Measurements from ENCODE around the gene PGAM4.
"Not testable (repeated sequence)": the region's sequence is repeated elsewhere in the genome, so short reads cannot be mapped to it uniquely, and the experiment has no call there.

PGAM4 gene

GRCh38 chrX:77953302-77953701, 16.1 kb downstream of the PGAM4 start:
- no peaks in the 10 kb centered on the region for H3K9me3 ChIP-seq (replicated peaks; ENCODE audit: low read length)
- H3K4me3 ChIP-seq (ENCODE audit: low read length) = no peak overlapping the region
- peak overlapping the region; percentile 60 for H3K4me2 ChIP-seq (ENCODE audit: low read length)
- no peaks in the 10 kb centered on the region for H3K36me3 ChIP-seq (ENCODE audit: insufficient read depth, low read length)
- H3K9ac ChIP-seq (ENCODE audit: low read depth, low read length) = no peak overlapping the region
- peaks cover 9% of the 10 kb centered on the region for H3K4me1 ChIP-seq (ENCODE audit: control insufficient read depth, insufficient read depth, low read length)
- no peaks in the 10 kb centered on the region for H3K27me3 ChIP-seq (ENCODE audit: control insufficient read depth, insufficient read depth, low read length)

- H3K4me1 ChIP-seq (ENCODE audit: control insufficient read depth, insufficient read depth, low read length) = peaks cover 9% of the 10 kb centered on the region
- no peaks in the 10 kb centered on the region for H3K36me3 ChIP-seq (ENCODE audit: insufficient read depth, low read length)
- H3K9ac ChIP-seq (ENCODE audit: low read depth, low read length) = no peak overlapping the region
- no peaks in the 10 kb centered on the region for H3K27me3 ChIP-seq (ENCODE audit: control insufficient read depth, insufficient read depth, low read length)
- H3K4me3 ChIP-seq (ENCODE audit: low read length) = no peak overlapping the region
- H3K4me2 ChIP-seq (ENCODE audit: low read length) = no peak overlapping the region
- H3K9me3 ChIP-seq (replicated peaks; ENCODE audit: low read length) = no peaks in the 10 kb centered on the region
Observed at GRCh38 chrX:77952173-77952572, 17.3 kb downstream of the PGAM4 start.

DNA sequence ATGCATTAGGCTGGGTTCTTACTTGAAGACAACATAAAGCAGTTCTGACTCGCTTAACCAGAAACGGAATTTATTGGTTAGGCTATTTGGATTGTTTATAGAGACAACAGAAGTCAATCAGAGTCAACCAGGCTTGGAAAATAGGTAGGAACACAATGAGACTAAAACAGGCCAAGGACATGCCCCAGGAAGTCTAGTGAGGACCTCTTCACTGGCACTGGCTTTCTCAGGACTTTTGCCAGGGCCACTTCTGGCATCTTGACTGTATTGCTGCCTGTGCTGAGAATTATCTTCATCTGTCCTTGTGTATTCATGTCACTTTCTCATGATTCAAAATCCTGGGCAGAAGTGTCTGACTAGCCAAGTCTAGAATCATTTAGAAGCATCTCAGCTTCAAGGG, 19.6 kb downstream of the PGAM4 start:
- no peak overlapping the region for H3K4me2 ChIP-seq (ENCODE audit: low read length)
- H3K36me3 ChIP-seq (ENCODE audit: insufficient read depth, low read length) = no peaks in the 10 kb centered on the region
- H3K4me1 ChIP-seq (ENCODE audit: control insufficient read depth, insufficient read depth, low read length) = peaks cover 9% of the 10 kb centered on the region
- H3K27me3 ChIP-seq (ENCODE audit: control insufficient read depth, insufficient read depth, low read length) = no peaks in the 10 kb centered on the region
- H3K9ac ChIP-seq (ENCODE audit: low read depth, low read length) = no peak overlapping the region
- no peak overlapping the region for H3K4me3 ChIP-seq (ENCODE audit: low read length)
- H3K9me3 ChIP-seq (replicated peaks; ENCODE audit: low read length) = no peaks in the 10 kb centered on the region

DNA sequence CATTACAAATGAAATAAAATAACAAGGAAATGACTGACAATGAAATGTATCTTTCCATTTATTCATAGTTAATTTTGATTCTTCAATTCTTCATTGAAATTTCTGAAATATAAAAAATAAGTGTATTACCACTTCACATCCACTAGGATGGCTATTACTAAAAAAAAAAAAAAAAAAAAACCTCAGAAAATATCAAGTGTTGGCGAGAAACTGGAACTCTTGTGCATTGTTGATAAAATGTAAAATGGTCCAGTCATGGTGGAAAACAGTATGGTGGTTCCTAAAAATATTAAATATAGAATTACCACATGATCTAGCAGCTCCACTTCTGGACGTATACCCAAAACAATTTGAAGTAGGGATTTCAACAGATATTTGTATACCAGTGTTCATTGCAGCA, 22.9 kb downstream of the PGAM4 start:
- Histone ChIP-seq H3K27me3 (ENCODE audit: control insufficient read depth, insufficient read depth, low read length) (no peaks in the 10 kb centered on the region), H3K4me3 (ENCODE audit: low read length) (no peak overlapping the region), H3K36me3 (ENCODE audit: insufficient read depth, low read length) (no peaks in the 10 kb centered on the region), H3K9me3 (replicated peaks; ENCODE audit: low read length) (no peaks in the 10 kb centered on the region), H3K4me1 (ENCODE audit: control insufficient read depth, insufficient read depth, low read length) (no peaks in the 10 kb centered on the region), H3K4me2 (ENCODE audit: low read length) (no peak overlapping the region), H3K9ac (ENCODE audit: low read depth, low read length) (no peak overlapping the region)

DNA sequence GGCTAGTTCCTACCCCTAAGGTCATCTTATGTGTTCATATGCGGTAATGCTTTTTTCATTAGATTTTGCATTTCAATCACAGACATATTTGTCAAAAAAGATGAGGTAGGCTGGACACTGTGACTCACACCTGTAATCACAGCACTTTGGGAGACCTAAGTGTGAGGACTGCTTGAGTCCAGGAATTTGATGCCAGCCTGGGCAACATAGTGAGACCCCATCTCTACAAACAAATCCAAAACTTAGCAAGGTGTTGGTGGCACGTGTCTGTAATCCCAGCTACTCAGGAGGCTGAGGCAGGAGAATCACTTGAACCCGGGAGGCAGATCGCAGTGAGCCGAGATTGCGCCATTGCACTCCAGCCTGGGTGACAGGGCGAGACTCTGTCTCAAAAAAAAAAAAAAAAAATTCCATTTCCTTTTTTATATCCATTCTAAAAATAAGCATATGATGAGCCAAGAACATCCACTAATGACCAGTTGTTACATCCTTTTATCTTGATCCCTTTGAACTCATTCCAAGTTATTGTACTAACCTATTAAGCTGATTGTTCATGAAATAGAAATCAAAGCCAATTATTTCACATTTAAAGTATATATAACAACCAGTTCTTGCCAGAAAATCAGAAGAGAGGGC, 23.4 kb downstream of the PGAM4 start:
- Histone ChIP-seq H3K36me3 (ENCODE audit: insufficient read depth, low read length) (no peaks in the 10 kb centered on the region), H3K9ac (ENCODE audit: low read depth, low read length) (no peak overlapping the region), H3K27me3 (ENCODE audit: control insufficient read depth, insufficient read depth, low read length) (no peaks in the 10 kb centered on the region), H3K4me2 (ENCODE audit: low read length) (no peak overlapping the region), H3K4me3 (ENCODE audit: low read length) (no peak overlapping the region), H3K9me3 (replicated peaks; ENCODE audit: low read length) (no peaks in the 10 kb centered on the region), H3K4me1 (ENCODE audit: control insufficient read depth, insufficient read depth, low read length) (no peaks in the 10 kb centered on the region)

GRCh38 chrX:77945031-77945430, 24.4 kb downstream of the PGAM4 start:
- not testable (repeated sequence) for H3K4me2 ChIP-seq (ENCODE audit: low read length); H3K27me3 ChIP-seq (ENCODE audit: control insufficient read depth, insufficient read depth, low read length); H3K9me3 ChIP-seq (replicated peaks; ENCODE audit: low read length); H3K4me1 ChIP-seq (ENCODE audit: control insufficient read depth, insufficient read depth, low read length); H3K9ac ChIP-seq (ENCODE audit: low read depth, low read length); H3K4me3 ChIP-seq (ENCODE audit: low read length); H3K36me3 ChIP-seq (ENCODE audit: insufficient read depth, low read length)

- Histone ChIP-seq H3K9me3 (replicated peaks; ENCODE audit: low read length) (no peaks in the 10 kb centered on the region), H3K4me3 (ENCODE audit: low read length) (no peak overlapping the region), H3K4me1 (ENCODE audit: control insufficient read depth, insufficient read depth, low read length) (peaks cover 8% of the 10 kb centered on the region), H3K36me3 (ENCODE audit: insufficient read depth, low read length) (no peaks in the 10 kb centered on the region), H3K4me2 (ENCODE audit: low read length) (no peak overlapping the region), H3K27me3 (ENCODE audit: control insufficient read depth, insufficient read depth, low read length) (no peaks in the 10 kb centered on the region), H3K9ac (ENCODE audit: low read depth, low read length) (no peak overlapping the region)
Observed at GRCh38 chrX:77938083-77938680, 31.3 kb downstream of the PGAM4 start.

DNA sequence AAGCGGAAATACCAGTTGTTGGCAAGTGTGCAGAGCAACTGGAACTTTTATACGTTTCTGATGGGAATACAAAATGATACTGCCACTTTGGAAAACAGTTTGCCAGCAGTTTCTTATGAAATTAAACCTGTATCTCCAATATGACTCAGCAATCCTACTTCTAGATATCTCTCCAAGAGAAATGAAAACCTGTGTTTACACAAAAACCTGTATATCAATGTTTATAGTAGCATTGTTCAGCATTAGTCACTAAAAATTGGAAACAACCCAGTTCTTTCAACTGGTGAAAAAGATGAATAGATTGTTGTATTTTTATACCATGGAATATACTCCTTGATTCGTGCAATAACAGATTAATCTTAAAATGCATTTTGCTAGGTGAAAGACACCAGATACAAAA, 32.1 kb downstream of the PGAM4 start:
- no peak overlapping the region for H3K9ac ChIP-seq (ENCODE audit: low read depth, low read length)
- no peak overlapping the region for H3K4me3 ChIP-seq (ENCODE audit: low read length)
- no peaks in the 10 kb centered on the region for H3K36me3 ChIP-seq (ENCODE audit: insufficient read depth, low read length)
- H3K27me3 ChIP-seq (ENCODE audit: control insufficient read depth, insufficient read depth, low read length) = no peaks in the 10 kb centered on the region
- H3K4me1 ChIP-seq (ENCODE audit: control insufficient read depth, insufficient read depth, low read length) = peaks cover 8% of the 10 kb centered on the region
- H3K9me3 ChIP-seq (replicated peaks; ENCODE audit: low read length) = no peaks in the 10 kb centered on the region
- H3K4me2 ChIP-seq (ENCODE audit: low read length) = peak overlapping the region; percentile 34

DNA sequence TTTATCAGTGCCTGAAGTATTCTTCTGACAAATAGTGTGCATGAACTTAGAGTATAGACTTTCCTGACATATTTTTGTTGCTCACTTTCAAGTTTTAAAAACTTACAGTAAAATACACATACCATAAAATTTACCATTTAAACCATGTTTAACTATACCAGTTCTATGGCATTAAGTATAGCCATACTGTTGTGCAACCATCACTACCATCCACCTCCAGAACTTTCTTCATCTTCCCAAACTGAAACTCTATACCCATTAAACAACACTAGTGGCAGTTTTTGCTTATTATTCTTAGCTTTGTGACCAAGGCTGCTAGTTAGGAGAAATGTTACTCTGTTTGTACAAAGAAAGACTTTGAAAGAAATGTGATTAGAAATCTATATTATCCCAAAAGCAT, 33.1 kb downstream of the PGAM4 start:
- H3K4me1 ChIP-seq (ENCODE audit: control insufficient read depth, insufficient read depth, low read length) = peaks cover 8% of the 10 kb centered on the region
- H3K9me3 ChIP-seq (replicated peaks; ENCODE audit: low read length) = no peaks in the 10 kb centered on the region
- H3K36me3 ChIP-seq (ENCODE audit: insufficient read depth, low read length) = no peaks in the 10 kb centered on the region
- no peak overlapping the region for H3K9ac ChIP-seq (ENCODE audit: low read depth, low read length)
- no peaks in the 10 kb centered on the region for H3K27me3 ChIP-seq (ENCODE audit: control insufficient read depth, insufficient read depth, low read length)
- H3K4me3 ChIP-seq (ENCODE audit: low read length) = no peak overlapping the region
- H3K4me2 ChIP-seq (ENCODE audit: low read length) = no peak overlapping the region

- Histone ChIP-seq H3K9me3 (replicated peaks; ENCODE audit: low read length) (no peaks in the 10 kb centered on the region), H3K4me2 (ENCODE audit: low read length) (no peak overlapping the region), H3K4me3 (ENCODE audit: low read length) (no peak overlapping the region), H3K36me3 (ENCODE audit: insufficient read depth, low read length) (no peaks in the 10 kb centered on the region), H3K9ac (ENCODE audit: low read depth, low read length) (no peak overlapping the region), H3K27me3 (ENCODE audit: control insufficient read depth, insufficient read depth, low read length) (no peaks in the 10 kb centered on the region), H3K4me1 (ENCODE audit: control insufficient read depth, insufficient read depth, low read length) (peaks cover 8% of the 10 kb centered on the region)
Observed at GRCh38 chrX:77935886-77936285, 33.6 kb downstream of the PGAM4 start.

DNA sequence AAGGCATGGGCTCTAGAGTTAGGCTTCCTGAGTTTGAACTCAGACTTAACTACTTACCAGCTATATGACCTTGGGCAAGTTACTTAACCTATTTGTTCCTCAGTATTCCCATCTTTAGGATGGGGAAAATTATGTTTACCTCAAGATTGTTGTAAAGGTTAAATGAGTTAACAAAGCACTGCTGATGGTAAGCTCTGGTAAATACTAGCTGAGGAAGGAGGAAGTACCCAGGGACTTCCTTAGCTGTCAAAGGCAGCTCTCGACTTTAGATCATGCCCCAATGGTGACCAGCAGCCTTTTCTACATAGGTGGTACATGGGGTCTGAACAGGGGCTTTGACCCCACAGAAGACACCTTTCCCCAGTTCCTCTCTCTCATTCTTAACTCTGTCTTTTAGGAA, 38.9 kb downstream of the PGAM4 start:
- no peaks in the 10 kb centered on the region for H3K9me3 ChIP-seq (replicated peaks; ENCODE audit: low read length)
- no peaks in the 10 kb centered on the region for H3K27me3 ChIP-seq (ENCODE audit: control insufficient read depth, insufficient read depth, low read length)
- no peak overlapping the region for H3K9ac ChIP-seq (ENCODE audit: low read depth, low read length)
- H3K4me1 ChIP-seq (ENCODE audit: control insufficient read depth, insufficient read depth, low read length) = no peaks in the 10 kb centered on the region
- H3K4me3 ChIP-seq (ENCODE audit: low read length) = no peak overlapping the region
- H3K4me2 ChIP-seq (ENCODE audit: low read length) = no peak overlapping the region
- no peaks in the 10 kb centered on the region for H3K36me3 ChIP-seq (ENCODE audit: insufficient read depth, low read length)

DNA sequence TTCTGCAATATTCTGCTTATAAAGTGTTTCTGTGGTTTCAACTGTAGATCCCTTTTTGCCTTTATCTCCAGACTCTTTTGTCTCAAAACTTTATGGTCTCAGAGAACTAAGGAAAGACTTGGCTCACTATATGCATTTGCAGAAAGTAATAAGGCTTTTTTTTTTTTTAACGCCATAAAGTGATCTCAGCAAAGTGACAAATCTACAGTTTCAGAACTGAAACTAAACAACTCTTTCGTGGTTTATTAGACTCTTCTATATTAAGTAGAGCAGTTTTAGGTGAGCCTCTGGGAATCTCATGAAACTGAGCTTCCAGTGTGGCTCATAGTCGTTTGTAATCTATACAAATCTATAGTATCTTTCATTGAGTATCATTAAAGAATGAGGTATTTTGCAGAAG, 43.7 kb downstream of the PGAM4 start:
- no peaks in the 10 kb centered on the region for H3K36me3 ChIP-seq (ENCODE audit: insufficient read depth, low read length)
- H3K9me3 ChIP-seq (replicated peaks; ENCODE audit: low read length) = no peaks in the 10 kb centered on the region
- no peak overlapping the region for H3K4me2 ChIP-seq (ENCODE audit: low read length)
- H3K27me3 ChIP-seq (ENCODE audit: control insufficient read depth, insufficient read depth, low read length) = no peaks in the 10 kb centered on the region
- H3K9ac ChIP-seq (ENCODE audit: low read depth, low read length) = no peak overlapping the region
- no peaks in the 10 kb centered on the region for H3K4me1 ChIP-seq (ENCODE audit: control insufficient read depth, insufficient read depth, low read length)
- no peak overlapping the region for H3K4me3 ChIP-seq (ENCODE audit: low read length)

Data from skeletal muscle satellite cell (primary cell).